Measurements from ENCODE around the gene RBM6. TPM values are rescaled to one million over a fixed set of nuclear protein-coding genes. Genes with fewer than 3 reads are reported as not detected.

RBM6 gene
- total RNA-seq, 4 donors from 2014 or later, result 89.7 to 256 (median 152) TPM

DNA sequence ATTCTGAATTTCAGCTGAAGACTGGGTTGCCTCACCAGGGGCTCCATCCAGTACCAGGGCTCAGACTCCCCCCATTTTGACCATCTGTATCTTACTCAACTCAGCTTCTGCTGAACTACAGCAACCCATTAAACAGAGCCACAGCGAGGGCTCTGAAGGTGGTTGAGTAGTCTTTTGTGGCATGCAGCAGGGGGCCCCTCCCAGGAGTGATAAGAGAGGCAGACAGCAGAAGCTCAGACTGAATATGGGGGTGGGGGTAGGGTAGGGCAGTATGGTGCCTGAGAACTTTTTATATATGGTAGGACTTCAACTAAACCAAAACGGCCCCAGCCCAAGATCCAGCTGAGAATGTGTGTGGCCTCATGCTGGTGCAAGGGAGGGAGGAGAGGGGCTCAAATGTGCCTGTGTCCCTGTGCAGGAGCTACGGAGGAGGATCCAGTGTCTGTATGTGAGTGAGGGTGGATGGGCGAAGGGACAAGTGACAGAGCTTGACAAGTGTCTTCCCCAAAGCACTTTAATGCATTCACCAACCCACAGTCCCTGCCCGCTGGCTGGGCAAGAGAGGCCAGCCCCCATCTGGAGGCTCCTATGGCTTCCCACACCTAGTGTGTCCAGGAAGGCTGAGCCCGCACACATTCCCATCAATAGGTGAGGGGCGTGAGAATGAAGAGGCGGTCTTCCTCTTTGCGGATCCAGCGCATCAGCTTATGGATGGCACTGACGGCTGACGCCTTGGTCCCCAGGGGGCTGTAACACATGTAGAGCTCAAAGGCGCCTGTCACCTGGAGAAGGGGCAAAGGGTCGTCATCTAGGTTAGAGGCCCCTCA lies 31.4 kb upstream of the RBM6 start:
- Histone ChIP-seq H3K27me3 (no peaks in the 10 kb centered on the region), H3K9me3 (no peaks in the 10 kb centered on the region), H3K4me3 (no peak overlapping the region), H3K27ac (no peak overlapping the region), H3K36me3 (peaks cover 0 to 10% (median 0%) of the 10 kb centered on the region in 4 donors), H3K4me1 (peaks cover 20 to 36% (median 29%) of the 10 kb centered on the region in 4 donors)
- DNase-seq, result no peak
- WGBS, 2 donors (ENCODE audit: low coverage in 1 of 2), result 75 to 94% methylated on average over 2 to 14 of the region's 14 CpGs
- in situ Hi-C loops (cut with MboI; ENCODE audit: low pct_ligation_motif_present in 1 of 4, low pct_unique_long_range_greater_than_20kb in 1 of 4, low sequenced_read_pairs in 3 of 4) (no loop called here), intact Hi-C loops (cut with DNase I; ENCODE audit: low total_unique reads) (loop anchor here (10.0 kb wide), 1 partner anchor 204 kb away; no protein-coding TSS in a partner anchor)
- TF ChIP-seq EP300 (IDR thresholded peaks at IDR 0.05; ENCODE audit: low read depth) (no peak), POLR2AphosphoS5 (IDR thresholded peaks at IDR 0.05) (no peak), POLR2A (IDR thresholded peaks at IDR 0.05) (no peak)
- TF ChIP-seq, protein P1, sequence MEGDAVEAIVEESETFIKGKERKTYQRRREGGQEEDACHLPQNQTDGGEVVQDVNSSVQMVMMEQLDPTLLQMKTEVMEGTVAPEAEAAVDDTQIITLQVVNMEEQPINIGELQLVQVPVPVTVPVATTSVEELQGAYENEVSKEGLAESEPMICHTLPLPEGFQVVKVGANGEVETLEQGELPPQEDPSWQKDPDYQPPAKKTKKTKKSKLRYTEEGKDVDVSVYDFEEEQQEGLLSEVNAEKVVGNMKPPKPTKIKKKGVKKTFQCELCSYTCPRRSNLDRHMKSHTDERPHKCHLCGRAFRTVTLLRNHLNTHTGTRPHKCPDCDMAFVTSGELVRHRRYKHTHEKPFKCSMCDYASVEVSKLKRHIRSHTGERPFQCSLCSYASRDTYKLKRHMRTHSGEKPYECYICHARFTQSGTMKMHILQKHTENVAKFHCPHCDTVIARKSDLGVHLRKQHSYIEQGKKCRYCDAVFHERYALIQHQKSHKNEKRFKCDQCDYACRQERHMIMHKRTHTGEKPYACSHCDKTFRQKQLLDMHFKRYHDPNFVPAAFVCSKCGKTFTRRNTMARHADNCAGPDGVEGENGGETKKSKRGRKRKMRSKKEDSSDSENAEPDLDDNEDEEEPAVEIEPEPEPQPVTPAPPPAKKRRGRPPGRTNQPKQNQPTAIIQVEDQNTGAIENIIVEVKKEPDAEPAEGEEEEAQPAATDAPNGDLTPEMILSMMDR (IDR thresholded peaks at IDR 0.05), result no peak

DNA sequence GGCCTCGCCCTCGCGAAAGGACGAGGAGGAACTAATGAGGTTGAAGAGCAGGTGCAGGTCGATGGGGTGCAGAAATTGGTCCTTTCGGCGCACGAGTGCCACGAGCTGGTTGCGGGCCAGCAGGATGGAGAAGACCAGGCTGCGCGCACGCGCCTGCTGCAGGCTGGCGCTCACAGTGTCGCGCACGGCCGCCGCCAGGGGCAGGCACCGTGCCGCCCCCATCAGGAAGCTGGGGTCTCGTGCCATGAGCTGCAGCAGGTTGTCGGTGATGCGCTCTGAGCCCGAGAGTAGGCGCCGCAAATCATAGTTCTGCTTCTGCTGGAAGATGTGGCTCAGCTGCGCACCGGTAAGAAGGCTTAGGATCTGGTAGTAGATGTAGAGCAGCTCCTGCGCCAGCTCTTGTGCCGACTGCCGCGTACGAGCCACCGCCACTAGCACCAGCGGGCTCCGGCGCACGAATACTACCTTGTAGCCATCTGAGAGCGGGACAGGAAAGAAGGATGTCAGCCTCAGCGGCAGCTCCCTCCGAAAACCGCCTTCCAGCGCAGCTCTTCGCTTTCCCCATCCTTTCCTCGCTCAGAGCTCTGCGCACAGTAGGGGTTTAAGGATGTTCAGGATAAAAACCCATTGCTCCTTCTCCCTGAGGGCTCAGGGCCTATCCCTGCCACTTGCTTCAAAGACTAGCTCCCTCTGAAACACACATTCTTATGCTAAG lies 29.4 kb upstream of the RBM6 start:
- WGBS, 2 donors (ENCODE audit: low coverage in 1 of 2), result 84 to 91% methylated on average over 16 to 38 of the region's 48 CpGs
- Histone ChIP-seq H3K36me3 (peaks cover 0 to 10% (median 0%) of the 10 kb centered on the region in 4 donors), H3K27ac (no peak overlapping the region), H3K4me1 (peaks cover 8 to 18% (median 13%) of the 10 kb centered on the region in 4 donors), H3K4me3 (no peak overlapping the region), H3K9me3 (no peaks in the 10 kb centered on the region), H3K27me3 (no peaks in the 10 kb centered on the region)
- intact Hi-C loops (cut with DNase I; ENCODE audit: low total_unique reads), result no loop called here
- in situ Hi-C loops (cut with MboI; ENCODE audit: low pct_ligation_motif_present in 1 of 4, low pct_unique_long_range_greater_than_20kb in 1 of 4, low sequenced_read_pairs in 3 of 4), result no loop called here
- TF ChIP-seq POLR2AphosphoS5 (IDR thresholded peaks at IDR 0.05) (no peak), EP300 (IDR thresholded peaks at IDR 0.05; ENCODE audit: low read depth) (no peak), POLR2A (IDR thresholded peaks at IDR 0.05) (no peak)
- TF ChIP-seq, protein P1 (IDR thresholded peaks at IDR 0.05), result no peak
- DNase-seq, result no peak

DNA sequence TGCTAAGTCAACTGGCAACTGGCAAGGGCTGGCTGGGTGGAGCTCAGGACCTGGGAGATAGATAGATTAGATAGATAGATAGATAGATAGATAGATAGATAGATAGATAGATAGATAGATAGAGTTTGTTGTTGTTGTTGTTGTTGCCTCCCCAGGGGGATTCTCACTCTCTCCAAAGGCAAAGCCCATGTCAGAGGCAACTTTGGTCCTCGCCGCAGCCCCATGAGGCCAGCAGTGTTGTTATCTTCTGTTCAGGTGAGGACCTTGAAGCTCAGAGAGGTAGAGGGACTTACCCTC lies 28.9 kb upstream of the RBM6 start:
- Histone ChIP-seq H3K4me1 (peaks cover 3 to 13% (median 8%) of the 10 kb centered on the region in 4 donors), H3K27me3 (no peaks in the 10 kb centered on the region), H3K27ac (no peak overlapping the region), H3K4me3 (no peak overlapping the region), H3K36me3 (peaks cover 0 to 10% (median 0%) of the 10 kb centered on the region in 4 donors), H3K9me3 (no peaks in the 10 kb centered on the region)
- in situ Hi-C loops (cut with MboI; ENCODE audit: low pct_ligation_motif_present in 1 of 4, low pct_unique_long_range_greater_than_20kb in 1 of 4, low sequenced_read_pairs in 3 of 4), result no loop called here
- TF ChIP-seq EP300 (IDR thresholded peaks at IDR 0.05; ENCODE audit: low read depth) (no peak), POLR2AphosphoS5 (IDR thresholded peaks at IDR 0.05) (no peak)
- intact Hi-C loops (cut with DNase I; ENCODE audit: low total_unique reads), result no loop called here
- WGBS, 2 donors (ENCODE audit: low coverage in 1 of 2), result 100% methylated on average over 2 of the region's 2 CpGs; no CpG with 5 or more reads in 1 of the 2 donors
- no peak for DNase-seq

DNA sequence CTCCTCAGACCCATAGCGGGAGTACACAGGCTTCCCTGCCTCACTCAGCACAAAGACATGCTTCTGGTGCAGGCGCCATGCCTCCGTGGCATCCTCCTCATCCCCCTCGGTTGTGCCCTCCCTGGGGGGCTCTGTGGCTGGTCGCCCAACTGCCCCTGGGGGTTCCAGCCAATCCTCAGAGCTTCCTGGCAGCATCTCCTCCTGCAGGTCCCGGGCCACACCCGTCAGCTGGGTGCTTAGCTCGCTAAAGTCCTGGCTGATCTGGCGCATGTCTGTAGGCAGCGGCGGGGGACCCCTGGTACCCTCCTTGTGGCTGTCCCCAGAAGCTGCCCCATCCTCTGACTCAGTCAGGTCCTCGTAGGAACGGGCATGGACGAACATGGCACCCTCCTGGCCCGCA lies 28.3 kb upstream of the RBM6 start:
- Histone ChIP-seq H3K4me1 (peaks cover 0 to 8% (median 3%) of the 10 kb centered on the region in 4 donors), H3K36me3 (peaks cover 0 to 10% (median 0%) of the 10 kb centered on the region in 4 donors), H3K9me3 (no peaks in the 10 kb centered on the region), H3K27me3 (no peaks in the 10 kb centered on the region), H3K4me3 (no peak overlapping the region), H3K27ac (no peak overlapping the region)
- DNase-seq, result no peak
- TF ChIP-seq POLR2A (IDR thresholded peaks at IDR 0.05) (no peak), EP300 (IDR thresholded peaks at IDR 0.05; ENCODE audit: low read depth) (no peak), POLR2AphosphoS5 (IDR thresholded peaks at IDR 0.05) (no peak)
- TF ChIP-seq, protein P1 (IDR thresholded peaks at IDR 0.05), result no peak
- intact Hi-C loops (cut with DNase I; ENCODE audit: low total_unique reads), result no loop called here
- WGBS, 2 donors (ENCODE audit: low coverage in 1 of 2), result 88% methylated on average over 12 of the region's 15 CpGs; no CpG with 5 or more reads in 1 of the 2 donors
- in situ Hi-C loops (cut with MboI; ENCODE audit: low pct_ligation_motif_present in 1 of 4, low pct_unique_long_range_greater_than_20kb in 1 of 4, low sequenced_read_pairs in 3 of 4), result no loop called here
